GM19238 (cell line): ENCODE data around the gene MMP24.

ENCODE experiments used
- DNase-seq: peaks from one replicate; pipeline ENCODE4 v3.0.0; 2011; ENCODE audit warnings: low spot score; ENCODE audit not compliant: insufficient read length

Gene MMP24

DNA sequence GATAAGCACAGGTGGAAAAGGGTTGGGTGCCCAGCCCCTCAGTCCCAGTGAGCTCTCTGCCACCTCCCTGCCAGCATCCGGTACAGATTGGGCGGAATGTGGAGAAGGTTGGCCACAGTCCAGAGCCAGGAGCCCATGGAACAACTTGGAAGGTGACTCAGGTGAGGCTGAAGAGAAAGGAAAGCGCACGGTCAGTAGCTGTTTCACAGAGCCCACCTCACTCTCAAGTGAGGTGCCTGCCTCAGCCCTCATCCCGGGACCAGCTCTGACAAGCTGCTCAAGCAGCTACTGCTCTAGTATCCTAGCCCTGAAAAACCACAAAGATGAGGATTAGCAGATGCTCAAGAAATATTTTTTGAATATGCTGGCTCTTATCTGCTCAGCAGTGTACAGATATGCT, 52.5 kb downstream of the MMP24 start:
- DNase-seq, result no peak

GRCh38 chr20:35279533-35280174, 53.2 kb downstream of the MMP24 start:
- DNase-seq, result no peak

DNA sequence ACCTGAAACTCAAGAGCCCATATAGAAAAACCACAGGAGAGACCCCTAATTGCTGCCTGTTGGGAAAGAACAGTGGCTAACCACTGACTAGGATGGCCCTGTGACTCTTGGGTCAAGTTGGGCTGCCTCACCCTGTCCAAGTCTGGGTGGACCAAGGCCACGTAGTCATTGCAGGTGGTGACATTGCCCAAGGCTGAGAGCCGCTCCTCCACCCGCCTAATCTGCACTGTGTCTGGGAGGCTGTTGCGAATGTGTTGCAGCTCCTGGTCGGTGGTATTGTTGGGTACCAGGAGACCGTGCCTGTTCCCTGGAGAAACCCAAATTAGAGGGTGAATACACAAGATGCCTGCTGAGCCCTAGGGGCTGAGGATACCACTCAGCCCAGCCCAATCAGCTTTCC, 54.0 kb downstream of the MMP24 start:
- DNase-seq, result no peak

DNA sequence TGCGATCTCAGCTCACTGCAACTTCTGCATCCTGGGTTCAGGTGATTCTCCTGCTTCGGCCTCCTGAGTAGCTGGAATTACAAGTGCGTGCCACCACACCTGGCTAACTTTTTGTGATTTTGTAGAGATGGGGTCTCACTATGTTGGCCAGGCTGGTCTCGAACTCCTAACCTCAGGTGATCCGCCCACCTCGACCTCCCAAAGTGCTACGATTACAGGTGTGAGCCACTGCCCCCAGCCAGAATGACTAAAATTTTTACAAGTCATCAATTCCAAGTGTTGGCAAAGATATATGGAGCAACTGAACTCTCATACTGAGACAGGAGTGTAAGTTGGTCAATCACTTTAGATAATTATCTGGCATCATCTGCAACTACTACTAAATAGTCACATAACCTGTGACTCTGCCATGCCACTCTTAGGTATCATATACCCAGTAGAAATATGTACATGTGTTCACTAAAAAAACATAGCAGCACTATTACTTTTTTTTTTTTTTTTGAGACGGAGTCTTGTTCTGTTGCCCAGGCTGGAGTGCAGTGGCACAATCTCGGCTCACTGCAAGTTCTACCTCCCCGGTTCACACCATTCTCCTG, 55.1 kb downstream of the MMP24 start:
- no peak for DNase-seq

- DNase-seq, result no peak
Observed at GRCh38 chr20:35283441-35284266, 57.2 kb downstream of the MMP24 start.

GRCh38 chr20:35284267-35284991, 57.9 kb downstream of the MMP24 start, which contains the start of gene EIF6:
Gene EIF6 (minus strand): TSS chr20:35284772. CDS start chr20:35284487, 285 bp downstream.
- peak; percentile 97 for DNase-seq

DNA sequence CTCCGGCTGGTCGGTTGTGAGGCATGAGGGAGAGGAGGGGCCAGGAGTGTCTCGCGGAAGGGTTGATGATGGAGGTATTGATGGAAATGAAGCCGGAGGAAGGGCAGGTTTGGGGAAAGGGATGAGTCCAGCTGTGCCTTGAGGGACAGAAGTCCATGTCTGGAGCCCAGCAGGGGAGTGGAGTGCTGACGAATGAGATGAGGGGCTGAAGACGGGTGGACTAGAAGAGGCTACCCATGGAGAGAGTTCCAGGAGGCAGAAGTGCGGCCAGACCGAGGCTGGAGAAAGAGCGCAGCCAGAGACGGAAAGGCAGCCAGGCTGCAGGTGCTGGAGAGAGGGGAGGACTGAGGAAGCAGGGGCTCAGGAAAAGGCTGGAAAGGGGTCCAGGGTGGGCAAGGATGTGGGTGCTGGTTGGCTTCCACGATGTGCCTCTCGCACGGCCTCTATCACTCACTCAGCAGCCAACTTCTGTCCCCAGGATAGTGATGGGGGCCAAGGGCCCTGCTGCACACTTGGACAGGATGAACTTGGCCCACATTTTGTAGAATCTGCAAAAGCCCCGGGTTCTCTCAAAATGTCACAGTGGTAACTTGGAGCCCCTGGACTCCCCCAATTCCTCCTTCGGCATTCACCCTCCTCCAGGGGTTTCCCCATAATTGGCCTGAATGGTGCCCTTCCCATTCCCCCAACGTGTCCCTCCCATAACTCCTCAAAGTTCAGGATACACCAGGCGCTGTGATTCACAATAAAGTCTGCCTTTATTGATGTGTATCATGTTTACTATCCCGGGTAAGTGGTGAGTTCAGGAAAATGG, 58.7 kb downstream of the MMP24 start:
- no peak for DNase-seq

- no peak for DNase-seq
Observed at GRCh38 chr20:35285806-35286076, 59.3 kb downstream of the MMP24 start.

DNA sequence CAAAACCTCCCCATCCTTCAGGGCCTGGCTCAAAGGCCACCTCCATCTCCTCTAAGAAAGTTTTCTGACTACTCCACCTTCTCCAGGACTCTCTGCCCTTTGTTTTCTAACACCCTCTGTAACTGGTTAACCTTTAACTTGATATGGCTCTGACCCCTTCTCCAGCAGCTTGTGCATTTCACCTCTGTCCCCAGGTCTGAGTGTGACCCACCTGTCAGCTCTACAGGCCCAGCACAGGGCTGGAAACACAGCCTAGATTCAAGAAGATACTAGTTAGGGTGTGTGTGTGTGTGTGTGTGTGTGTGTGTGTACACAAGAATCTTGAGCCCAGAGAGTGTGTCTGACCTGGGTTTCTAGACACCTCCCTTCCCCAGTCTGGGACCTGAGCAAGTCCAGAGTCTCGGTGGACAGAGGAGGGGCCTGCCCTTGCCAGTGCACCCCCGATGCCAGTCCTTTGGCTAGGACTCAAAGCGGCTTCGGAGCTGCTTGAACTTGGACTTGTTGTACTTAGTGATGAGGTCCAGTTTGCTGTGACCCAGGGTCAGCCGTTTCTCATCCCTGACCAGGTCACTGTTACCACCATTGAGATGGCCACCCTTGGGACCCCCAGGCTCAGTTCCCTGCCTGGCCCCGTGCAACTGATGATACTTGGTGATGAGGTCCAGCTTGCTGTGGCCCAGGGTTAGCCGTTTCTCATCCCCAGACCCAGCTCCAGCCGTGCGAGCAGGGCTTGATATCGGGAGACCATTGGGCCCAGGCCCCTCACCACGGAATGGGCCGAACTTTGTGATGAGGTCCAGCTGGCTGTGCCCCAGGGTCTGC, 59.8 kb downstream of the MMP24 start:
- no peak for DNase-seq

DNA sequence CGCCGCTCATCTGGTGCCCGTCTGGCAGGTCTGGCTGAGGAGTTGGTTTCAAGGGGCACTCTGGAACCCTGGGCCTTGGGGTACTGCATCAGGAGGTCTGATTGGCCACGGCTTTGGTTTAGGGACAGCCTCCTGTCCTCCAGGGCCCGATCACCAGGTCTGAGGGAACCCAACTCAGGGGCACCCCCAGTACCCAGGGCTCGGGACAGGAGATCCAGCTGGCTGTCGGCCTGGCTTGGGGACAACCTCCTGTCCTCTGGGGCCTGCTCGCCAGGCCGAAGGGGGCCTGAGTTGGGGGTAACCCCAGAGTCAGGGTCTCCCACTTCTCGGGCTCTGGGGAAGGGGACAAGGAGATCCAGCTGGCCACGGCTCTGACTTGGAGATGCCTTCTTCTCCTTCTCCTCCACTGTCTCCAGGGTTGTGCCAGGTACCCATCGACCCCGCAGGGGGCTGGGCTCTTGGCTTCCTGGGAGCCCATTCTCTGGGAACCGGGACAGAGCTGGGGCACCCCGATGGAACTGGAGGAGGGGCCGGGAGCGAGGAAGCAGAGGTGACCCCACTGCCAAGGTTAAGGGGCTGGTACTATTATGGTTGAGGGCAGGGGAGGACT, 60.5 kb downstream of the MMP24 start:
- DNase-seq, result no peak

DNA sequence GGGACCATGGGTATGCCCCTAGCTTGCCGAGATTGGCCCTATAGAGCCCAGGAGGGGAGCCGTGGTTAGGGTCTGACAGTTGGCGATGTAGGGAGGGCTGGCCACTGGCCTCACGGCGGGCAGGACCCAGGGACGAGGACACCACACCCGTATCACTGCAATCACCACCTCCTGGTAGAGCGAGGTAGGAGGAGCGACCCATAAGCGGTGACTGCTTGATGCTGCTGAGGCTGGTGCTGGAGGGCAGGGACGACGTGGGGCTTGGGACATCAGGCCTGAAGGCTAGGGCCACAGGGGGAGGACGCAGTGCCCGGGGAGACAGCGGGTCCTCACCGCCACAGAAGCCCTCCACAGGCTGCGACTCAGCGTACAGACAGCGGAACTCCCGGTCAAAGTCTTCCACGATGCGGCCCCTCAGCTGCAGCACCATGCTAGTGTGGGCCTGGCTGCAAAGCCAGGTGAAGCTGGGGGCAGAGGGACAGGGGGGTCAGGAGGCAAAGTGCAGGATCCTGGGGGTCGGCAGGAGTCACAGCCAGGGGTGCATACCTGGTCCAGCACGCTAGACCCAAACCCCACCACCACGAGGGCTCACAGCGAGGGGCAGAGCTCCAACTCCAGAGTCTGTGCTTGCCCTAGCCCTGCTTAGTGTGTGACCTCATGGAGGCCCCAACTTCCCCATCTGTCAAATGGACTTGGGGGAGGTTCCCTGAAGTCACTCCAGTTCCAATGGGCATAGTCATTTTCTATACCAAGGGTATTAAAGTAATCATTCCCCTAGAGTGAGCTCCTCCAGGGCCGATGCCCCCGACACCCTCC, 61.2 kb downstream of the MMP24 start:
- DNase-seq, result no peak

DNA sequence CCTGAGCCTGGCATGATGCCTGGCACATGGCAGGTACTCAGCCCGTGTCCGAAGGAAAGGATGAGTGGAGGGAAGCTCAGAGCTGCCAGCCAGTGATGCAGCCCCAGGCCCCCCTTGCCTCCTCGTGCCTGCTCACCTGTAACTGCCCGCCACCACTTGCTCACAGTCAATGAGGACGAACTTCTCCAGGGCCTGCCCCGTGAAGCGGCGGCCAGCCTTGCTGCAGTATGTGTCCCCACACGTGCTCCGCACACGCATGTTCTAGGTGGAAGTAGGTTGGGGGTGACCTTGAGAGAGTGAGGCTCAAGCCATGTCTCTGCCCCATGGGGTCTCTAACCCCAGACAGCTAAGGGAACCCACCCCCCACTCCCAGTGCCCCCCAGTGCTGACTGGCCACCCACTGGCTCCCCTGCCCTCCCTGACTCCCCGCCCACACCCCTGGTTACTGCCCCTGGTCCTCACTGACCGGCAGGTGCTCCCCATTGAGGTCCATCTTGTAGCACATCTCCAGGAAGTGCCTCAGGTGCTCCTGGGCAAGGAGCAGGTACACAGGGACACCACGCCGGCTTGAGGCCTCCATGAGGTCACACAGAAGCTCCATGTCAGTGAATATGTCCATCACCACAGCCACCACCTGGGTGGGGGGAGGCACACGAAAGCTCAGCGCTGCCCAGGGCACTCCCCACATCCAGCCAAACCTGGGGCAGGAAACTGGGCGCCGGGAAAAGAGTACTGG, 62.0 kb downstream of the MMP24 start:
- no peak for DNase-seq

DNA sequence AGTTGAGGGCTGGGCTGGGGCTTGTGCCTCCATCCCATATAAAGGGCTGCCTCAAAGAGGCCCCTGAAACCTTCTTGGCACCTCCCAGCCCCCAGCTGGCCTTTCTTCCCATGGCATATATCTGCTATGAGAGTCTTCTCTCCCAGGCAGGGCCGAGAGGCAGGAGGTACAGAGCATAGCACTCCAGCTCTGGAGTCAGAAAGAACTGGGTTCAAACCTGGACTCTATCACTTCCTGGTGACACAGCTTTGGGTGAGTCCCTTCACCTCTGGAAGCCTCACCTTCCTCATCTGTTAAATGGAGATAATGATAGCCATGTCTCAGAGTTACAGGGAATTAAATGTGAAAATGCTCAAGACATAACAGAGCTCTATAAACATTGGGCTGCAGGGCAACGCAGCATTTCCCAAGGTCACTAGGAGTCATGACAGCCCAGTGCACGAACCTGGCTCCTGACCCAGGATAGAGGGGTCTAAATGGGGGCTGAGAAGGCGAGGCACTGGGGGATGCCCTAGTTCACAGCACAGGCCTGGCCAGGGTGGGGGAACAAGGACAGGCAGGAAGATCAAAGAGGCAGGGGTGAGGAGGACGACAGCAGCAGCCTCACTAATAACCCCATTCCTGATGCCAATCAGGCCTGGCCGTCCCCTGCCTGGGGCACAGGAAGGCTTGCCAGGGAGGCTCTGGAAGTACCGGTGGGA, 63.8 kb downstream of the MMP24 start:
- no peak for DNase-seq

DNA sequence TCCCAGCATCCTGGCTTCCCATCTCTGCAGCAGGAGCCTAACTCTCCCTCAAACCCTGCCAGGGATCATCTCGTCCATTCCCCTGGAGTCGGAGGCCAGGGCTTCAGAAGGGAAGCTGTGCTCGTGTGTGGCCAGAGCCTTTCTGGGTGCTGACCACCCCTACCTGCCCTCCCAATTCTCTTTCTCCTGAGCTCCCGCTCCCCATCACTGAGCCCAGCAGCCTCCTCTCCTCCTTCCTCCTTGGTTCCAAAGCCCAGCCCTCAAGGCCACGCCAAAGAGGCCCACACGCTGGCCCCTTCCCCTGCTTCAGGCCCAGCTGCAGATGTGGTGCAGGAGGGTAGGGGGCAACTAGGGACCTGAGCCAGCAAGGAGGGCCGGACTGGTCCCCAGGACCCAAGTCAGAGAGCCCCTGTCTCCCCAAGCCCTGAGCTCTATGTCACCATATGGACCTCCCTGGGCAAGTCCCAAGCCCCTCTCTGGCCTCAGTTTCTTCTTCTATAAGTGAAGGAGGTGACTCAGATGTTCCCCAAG, 64.5 kb downstream of the MMP24 start:
- no peak for DNase-seq

GRCh38 chr20:35291654-35292503, 65.4 kb downstream of the MMP24 start, which contains the start of gene FAM83C:
Gene FAM83C (minus strand): TSS chr20:35292425. CDS start chr20:35292304, 121 bp downstream.
- DNase-seq, result no peak

DNA sequence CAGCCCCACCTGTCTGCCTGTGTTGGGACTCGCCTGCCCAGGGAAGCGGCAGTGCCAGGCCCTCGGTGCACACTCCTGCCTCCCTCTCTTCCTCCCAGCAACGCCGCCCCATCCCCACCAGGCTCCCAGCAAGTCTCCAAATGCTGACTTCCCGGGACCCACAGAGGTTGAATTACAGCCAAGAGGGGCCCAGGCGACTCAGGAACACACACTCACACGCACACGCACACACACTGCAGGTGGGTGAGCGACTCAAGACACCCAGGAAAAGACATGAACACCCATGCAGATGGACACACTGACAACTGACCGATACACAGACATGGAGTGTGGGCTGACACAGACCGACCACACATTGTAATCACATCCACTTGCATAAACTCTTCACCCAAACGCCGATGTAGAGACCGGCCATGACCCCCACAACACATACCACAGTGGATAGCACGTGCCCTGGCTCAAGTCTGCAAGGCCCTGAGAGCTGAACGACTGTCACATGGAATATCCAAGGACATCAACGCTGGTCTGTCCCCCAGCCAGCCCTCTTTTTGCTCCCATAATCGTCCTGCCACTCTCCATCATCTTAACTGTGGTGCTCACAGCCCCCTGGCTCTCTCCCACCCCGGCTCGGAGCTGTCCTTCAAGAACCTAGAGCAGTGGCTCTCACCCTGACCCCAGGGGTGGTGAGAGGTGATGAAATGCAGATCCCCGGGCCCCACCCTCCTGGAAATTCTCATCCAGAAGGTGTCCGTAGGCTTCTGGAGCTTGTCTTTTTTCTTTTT, 66.2 kb downstream of the MMP24 start:
- no peak for DNase-seq
